GM23248 (cell line): Measurements from ENCODE around the gene PLD2. TPM values are rescaled to one million over a fixed set of nuclear protein-coding genes. Genes with fewer than 3 reads are reported as not detected.
"Not testable (repeated sequence)": the region's sequence is repeated elsewhere in the genome, so short reads cannot be mapped to it uniquely, and the experiment has no call there.

Source experiments
- DNase-seq: peaks from one replicate; pipeline ENCODE4 v3.0.0-alpha.2; 2015
- H2AFZ ChIP-seq: fragments of 200-600 bp; sonication (generic); 2 replicates; pipeline ENCODE4 v1.6.1; 2016; ENCODE audit warnings: antibody characterized with exemption
- H3F3A ChIP-seq: fragments of 200-600 bp; sonication (generic); 2 replicates; pipeline ENCODE4 v1.6.1; 2016; ENCODE audit warnings: mild to moderate bottlenecking, antibody characterized with exemption, mixed run types; ENCODE audit not compliant: insufficient read depth
- H3K27ac ChIP-seq: fragments of 200-600 bp; sonication (generic); 2 replicates; pipeline ENCODE4 v1.5.1; 2016; ENCODE audit warnings: mild to moderate bottlenecking
- H3K27me3 ChIP-seq: fragments of 200-600 bp; sonication (generic); replicated peaks from 2 replicates; pipeline ENCODE4 v1.6.1; 2016; ENCODE audit warnings: mild to moderate bottlenecking; ENCODE audit not compliant: insufficient read depth
- H3K36me3 ChIP-seq: fragments of 200-600 bp; sonication (generic); 2 replicates; pipeline ENCODE4 v1.6.1; 2016; ENCODE audit warnings: low read depth, mild to moderate bottlenecking
- H3K4me1 ChIP-seq: fragments of 200-600 bp; sonication (generic); 2 replicates; pipeline ENCODE4 v1.6.1; 2016; ENCODE audit warnings: mild to moderate bottlenecking; ENCODE audit not compliant: insufficient read depth
- H3K4me2 ChIP-seq: fragments of 200-600 bp; sonication (generic); one replicate; pipeline ENCODE4 v1.6.1; 2016; ENCODE audit warnings: mild to moderate bottlenecking; ENCODE audit not compliant: unreplicated experiment
- H3K4me3 ChIP-seq: fragments of 200-600 bp; sonication (generic); 2 replicates; pipeline ENCODE4 v1.5.1; 2016; ENCODE audit warnings: mild to moderate bottlenecking
- H3K79me2 ChIP-seq: fragments of 200-600 bp; sonication (generic); 2 replicates; pipeline ENCODE4 v1.6.1; 2016; ENCODE audit warnings: mild to moderate bottlenecking; ENCODE audit not compliant: insufficient read depth
- H3K9ac ChIP-seq: fragments of 200-600 bp; sonication (generic); 2 replicates; pipeline ENCODE4 v1.6.1; 2016; ENCODE audit warnings: mild to moderate bottlenecking
- H3K9me2 ChIP-seq: fragments of 200-600 bp; sonication (generic); 2 replicates; pipeline ENCODE4 v1.6.1; 2016; ENCODE audit warnings: mixed run types, mild to moderate bottlenecking, moderate library complexity; ENCODE audit not compliant: insufficient read depth
- H3K9me3 ChIP-seq: fragments of 200-600 bp; sonication (generic); one replicate; pipeline ENCODE4 v1.6.1; 2017; ENCODE audit warnings: low read depth
- H4K20me1 ChIP-seq: fragments of 200-600 bp; sonication (generic); 2 replicates; pipeline ENCODE4 v1.6.0; 2016; ENCODE audit not compliant: insufficient read depth
- EZH2 ChIP-seq: fragments of 200-600 bp; sonication (generic); IDR thresholded peaks from 2 replicates; pipeline ENCODE4 v1.6.1; 2018; ENCODE audit warnings: antibody characterized with exemption, mild to moderate bottlenecking; ENCODE audit not compliant: insufficient read depth, poor library complexity, severe bottlenecking
- EZH2phosphoT487 ChIP-seq: fragments of 200-600 bp; sonication (generic); IDR thresholded peaks from 2 replicates; pipeline ENCODE4 v1.6.1; 2018; ENCODE audit warnings: antibody characterized with exemption, moderate library complexity, mild to moderate bottlenecking, low read depth; ENCODE audit not compliant: insufficient read depth
- WGBS, 2 experiments: methylation state at CpG; one replicate each; pipeline ENCODE4 v1.1.6; 2015 to 2017; ENCODE audit warnings: low lambda C conversion rate in 2 of 2, low coverage in 1 of 2; ENCODE audit errors: missing lambda C conversion rate in 2 of 2; 5-methylcytosine and 5-hydroxymethylcytosine counted together
- in situ Hi-C: fragments of 300-500 bp; cut with MboI; formaldehyde crosslinking; loops from 2 replicates; pipeline ENCODE4 v1.15.0; 2020
- polyA plus RNA-seq: library from polyadenylated mRNA; unstranded; fragments of >200 nt; fragmentation: Nextera tagmentation; extraction: Ambion mirVana; gene quantifications from 2 replicates; pipeline ENCODE4 v1.2.1, GENCODE V29; 2016
- total RNA-seq: library from RNA; depleted of rRNA; stranded (reverse); fragments of >200 nt; shearing (Covaris generic); gene quantifications from 2 replicates; pipeline ENCODE4 v1.2.3, GENCODE V29; 2014

Gene PLD2
- total and polyA plus RNA-seq, 2 experiments from 2014 or later, result 11.9 to 20.9 TPM

DNA sequence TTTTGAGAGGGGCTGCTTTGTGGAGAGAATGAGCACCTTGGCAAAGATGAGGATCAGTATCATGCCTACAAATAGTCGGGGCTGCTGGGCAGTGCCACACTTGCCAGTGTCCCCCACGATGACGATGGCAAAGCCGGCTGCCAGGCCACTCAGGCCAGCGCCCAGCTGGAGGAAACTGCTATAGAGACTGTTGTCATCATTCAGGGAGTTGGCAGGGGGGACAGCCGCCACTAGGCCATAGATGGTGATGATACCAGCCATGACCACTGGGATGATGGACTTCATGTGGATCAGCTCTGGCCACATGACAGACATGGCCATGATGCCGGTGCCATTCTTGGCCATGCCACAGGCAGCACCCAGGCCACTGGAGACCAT, 50.0 kb downstream of the PLD2 start:
- Histone ChIP-seq H3K4me1 (peaks cover 26% of the 10 kb centered on the region), H3K27me3 (no peaks in the 10 kb centered on the region), H2AFZ (no peak overlapping the region), H3F3A (peaks cover 5% of the 10 kb centered on the region), H3K9ac (no peak overlapping the region), H3K27ac (no peak overlapping the region), H3K79me2 (peaks cover 69% of the 10 kb centered on the region), H3K4me2 (no peak overlapping the region), H4K20me1 (no peaks in the 10 kb centered on the region), H3K9me2 (no peaks in the 10 kb centered on the region), H3K9me3 (no peaks in the 10 kb centered on the region), H3K4me3 (no peak overlapping the region), H3K36me3 (no peaks in the 10 kb centered on the region)
- in situ Hi-C loops, result no loop called here
- DNase-seq, result no peak
- TF ChIP-seq EZH2 (no peak), EZH2phosphoT487 (no peak)
- 98 to 99% methylated on average over 7 of the region's 7 CpGs for WGBS, 2 experiments

DNA sequence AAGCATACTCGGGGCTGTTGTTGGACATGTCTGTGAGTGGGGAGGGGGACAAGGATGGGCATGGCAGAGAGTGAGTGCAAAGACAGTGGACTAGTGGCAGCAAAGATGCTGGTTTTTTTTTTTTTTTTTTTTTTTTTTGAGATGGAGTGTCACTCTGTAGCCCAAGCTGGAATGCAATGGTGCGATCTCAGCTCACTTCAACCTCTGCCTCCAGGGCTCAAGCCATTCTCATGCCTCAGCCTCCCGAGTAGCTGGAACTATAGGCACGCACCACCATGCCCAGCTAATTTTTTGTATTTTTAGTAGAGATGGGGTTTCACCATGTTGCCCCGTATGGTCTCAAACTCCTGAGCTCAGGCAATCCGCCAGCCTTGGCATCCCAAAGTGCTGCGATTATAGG, 50.4 kb downstream of the PLD2 start:
- H3K9me2 ChIP-seq, H4K20me1 ChIP-seq, H2AFZ ChIP-seq, H3K4me2 ChIP-seq, H3K4me3 ChIP-seq, DNase-seq, H3K36me3 ChIP-seq, H3K27ac ChIP-seq, H3F3A ChIP-seq, H3K9ac ChIP-seq, in situ Hi-C loops, H3K9me3 ChIP-seq, H3K27me3 ChIP-seq: not testable (repeated sequence)
- Histone ChIP-seq H3K4me1 (peaks cover 22% of the 10 kb centered on the region), H3K79me2 (peaks cover 73% of the 10 kb centered on the region)
- 97 to 99% methylated on average over 7 of the region's 7 CpGs for WGBS, 2 experiments

DNA sequence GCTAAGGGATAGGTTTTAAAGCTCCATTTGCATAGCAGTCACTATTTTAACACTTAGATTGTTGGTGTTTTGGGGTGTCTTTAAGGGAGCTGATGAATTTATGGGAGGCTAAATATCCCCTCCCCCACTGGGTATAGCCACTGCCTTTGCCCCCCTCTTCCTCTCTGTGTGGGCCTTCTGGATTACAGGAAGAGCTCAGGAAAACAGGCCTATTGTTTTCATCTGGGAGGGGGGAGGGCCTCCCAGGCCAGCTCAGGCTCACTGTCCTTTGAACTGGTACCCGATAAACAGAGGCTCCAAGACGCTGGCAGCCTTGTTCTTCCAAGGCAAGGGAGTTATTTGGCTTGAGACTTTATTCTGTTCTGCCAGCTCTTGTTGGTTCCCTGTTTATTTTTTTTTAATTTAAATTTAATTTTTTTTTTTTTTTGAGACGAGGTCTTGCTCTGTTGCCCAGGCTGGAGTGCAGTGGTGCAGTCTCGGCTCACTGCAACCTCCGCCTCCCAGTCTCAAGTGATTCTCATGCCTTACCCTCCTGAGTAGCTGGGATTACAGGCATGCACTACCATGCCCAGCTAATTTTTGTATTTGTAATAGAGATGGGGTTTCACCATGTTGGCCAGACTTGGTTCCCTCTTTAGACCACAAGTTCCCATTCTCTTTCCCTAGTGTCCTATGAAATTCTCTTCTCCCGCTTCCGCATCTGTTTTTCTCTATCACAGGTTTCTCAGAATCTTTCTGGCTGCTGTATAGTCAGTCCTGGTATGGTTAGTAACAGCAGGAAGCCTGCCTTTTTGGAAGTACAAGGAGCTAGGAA, 51.3 kb downstream of the PLD2 start:
- Histone ChIP-seq H3F3A (no peaks in the 10 kb centered on the region), H3K36me3 (no peaks in the 10 kb centered on the region), H3K9ac (no peak overlapping the region; the same call in 1 of the 2 replicates), H4K20me1 (no peaks in the 10 kb centered on the region), H3K27ac (0 out of 2 replicates have a peak overlapping the region, but pooled peaks have one; percentile 15), H2AFZ (no peak overlapping the region), H3K4me2 (no peak overlapping the region), H3K79me2 (peaks cover 81% of the 10 kb centered on the region), H3K4me3 (no peak overlapping the region), H3K9me2 (no peaks in the 10 kb centered on the region), H3K4me1 (peaks cover 20% of the 10 kb centered on the region), H3K27me3 (no peaks in the 10 kb centered on the region), H3K9me3 (no peaks in the 10 kb centered on the region)
- peak; percentile 4 for DNase-seq
- 50 to 53% methylated on average over 6 to 7 of the region's 7 CpGs for WGBS, 2 experiments
- TF ChIP-seq EZH2, result no peak
- TF ChIP-seq EZH2phosphoT487, result no peak
- in situ Hi-C loops, result no loop called here

DNA sequence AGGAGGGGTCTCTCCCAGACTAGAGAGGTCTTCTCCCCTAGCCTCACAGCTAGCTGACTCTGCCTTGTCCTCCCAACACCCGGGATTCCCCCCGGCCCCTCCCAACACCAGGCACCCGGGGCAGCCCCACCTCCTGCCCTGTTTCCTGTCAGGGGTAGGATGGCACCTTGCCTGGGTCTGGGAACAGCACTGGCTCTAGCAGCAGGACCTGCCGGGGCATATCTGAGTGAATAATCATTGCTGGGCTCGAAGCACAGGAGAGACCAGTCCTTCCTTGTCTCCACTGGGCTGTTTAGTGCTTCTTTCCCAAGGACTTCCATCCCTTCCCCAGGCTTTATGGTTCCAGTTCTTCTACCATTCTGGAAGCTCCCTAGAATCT, 51.9 kb downstream of the PLD2 start:
- H4K20me1 ChIP-seq, result no peaks in the 10 kb centered on the region
- no peaks in the 10 kb centered on the region for H3K36me3 ChIP-seq
- no peaks in the 10 kb centered on the region for H3F3A ChIP-seq
- WGBS, 2 experiments, result 21 to 25% methylated on average over 5 of the region's 5 CpGs
- H3K9me2 ChIP-seq, result no peaks in the 10 kb centered on the region
- H3K4me2 ChIP-seq, result peak overlapping the region; percentile 7
- no peak for TF ChIP-seq EZH2
- no peak for TF ChIP-seq EZH2phosphoT487
- H2AFZ ChIP-seq, result no peak overlapping the region
- H3K9ac ChIP-seq, result no peak overlapping the region
- in situ Hi-C loops, result no loop called here
- H3K27ac ChIP-seq, result 0 out of 2 replicates have a peak overlapping the region, but pooled peaks have one; percentile 15
- peak; percentile 57 for DNase-seq
- H3K9me3 ChIP-seq, result no peaks in the 10 kb centered on the region
- peaks cover 76% of the 10 kb centered on the region for H3K79me2 ChIP-seq
- H3K4me1 ChIP-seq, result peaks cover 20% of the 10 kb centered on the region
- H3K4me3 ChIP-seq, result no peak overlapping the region
- no peaks in the 10 kb centered on the region for H3K27me3 ChIP-seq
